H9 (cell line): Measurements from ENCODE around the gene SYT7. TPM values are rescaled to one million over a fixed set of nuclear protein-coding genes. Genes with fewer than 3 reads are reported as not detected.

Source experiments
- DNase-seq: peaks from one replicate; pipeline ENCODE4 v3.0.0-alpha.2; 2017
- H2AFZ ChIP-seq: one replicate; pipeline ENCODE4 v1.6.1; 2013; ENCODE audit warnings: mild to moderate bottlenecking, low read length, control low read depth, moderate library complexity
- H2AK5ac ChIP-seq: 2 replicates; pipeline ENCODE4 v1.6.1; 2013; ENCODE audit warnings: low read length, control low read depth, mixed read lengths; ENCODE audit not compliant: insufficient read length
- H2BK120ac ChIP-seq: one replicate; pipeline ENCODE4 v1.6.1; 2013; ENCODE audit warnings: low read depth, mild to moderate bottlenecking, low read length, control low read depth, inconsistent platforms; ENCODE audit not compliant: poor library complexity, severe bottlenecking
- H2BK12ac ChIP-seq: 2 replicates; pipeline ENCODE4 v1.6.1; 2013; ENCODE audit warnings: low read length, control low read depth, mixed read lengths, low read depth; ENCODE audit not compliant: insufficient read length
- H2BK15ac ChIP-seq: 2 replicates; pipeline ENCODE4 v1.6.1; 2013; ENCODE audit warnings: low read depth, low read length, control low read depth
- H2BK20ac ChIP-seq: one replicate; pipeline ENCODE4 v1.6.1; 2013; ENCODE audit warnings: low read depth, mild to moderate bottlenecking, low read length, control low read depth, inconsistent platforms; ENCODE audit not compliant: poor library complexity, severe bottlenecking
- H2BK5ac ChIP-seq: 2 replicates; pipeline ENCODE4 v1.6.1; 2013; ENCODE audit warnings: low read length, control low read depth, mixed read lengths; ENCODE audit not compliant: insufficient read length
- H3K14ac ChIP-seq: 2 replicates; pipeline ENCODE4 v1.6.1; 2013; ENCODE audit warnings: low read length, control low read depth; ENCODE audit not compliant: insufficient read depth
- H3K18ac ChIP-seq: 2 replicates; pipeline ENCODE4 v1.6.1; 2013; ENCODE audit warnings: low read depth, mild to moderate bottlenecking, mixed read lengths, low read length, control low read depth; ENCODE audit not compliant: insufficient read length
- H3K23ac ChIP-seq: 2 replicates; pipeline ENCODE4 v1.6.1; 2013; ENCODE audit warnings: low read length, control low read depth, mixed read lengths, low read depth; ENCODE audit not compliant: insufficient read length
- H3K23me2 ChIP-seq: 2 replicates; pipeline ENCODE4 v1.6.1; 2013; ENCODE audit warnings: low read depth, mild to moderate bottlenecking, mixed read lengths, low read length, control low read depth; ENCODE audit not compliant: insufficient read length, poor library complexity, severe bottlenecking
- H3K27ac ChIP-seq: 2 replicates; pipeline ENCODE4 v1.5.1; 2013; ENCODE audit warnings: low read length, control low read depth, mixed read lengths, low read depth; ENCODE audit not compliant: insufficient read length
- H3K27me3 ChIP-seq: 2 replicates; pipeline ENCODE4 v1.6.1; 2013; ENCODE audit warnings: low read length, control low read depth, inconsistent platforms; ENCODE audit not compliant: insufficient read depth
- H3K4ac ChIP-seq: 2 replicates; pipeline ENCODE4 v1.6.1; 2013; ENCODE audit warnings: low read depth, mild to moderate bottlenecking, control low read depth, inconsistent platforms, low read length, moderate library complexity
- H3K4me1 ChIP-seq: 2 replicates; pipeline ENCODE4 v1.6.1; 2013; ENCODE audit warnings: low read length, control low read depth, inconsistent platforms; ENCODE audit not compliant: insufficient read depth
- H3K4me2 ChIP-seq: 2 replicates; pipeline ENCODE4 v1.6.1; 2013; ENCODE audit warnings: low read length, control low read depth, mixed read lengths; ENCODE audit not compliant: insufficient read length, insufficient read depth
- H3K56ac ChIP-seq: 2 replicates; pipeline ENCODE4 v1.6.1; 2013; ENCODE audit warnings: low read depth, mild to moderate bottlenecking, mixed read lengths, low read length, control low read depth; ENCODE audit not compliant: insufficient read length
- H3K79me1 ChIP-seq: 2 replicates; pipeline ENCODE4 v1.6.1; 2013; ENCODE audit warnings: low read depth, mild to moderate bottlenecking, moderate library complexity, low read length, control low read depth, inconsistent platforms; ENCODE audit not compliant: insufficient read depth, poor library complexity, severe bottlenecking
- H3K79me2 ChIP-seq: 2 replicates; pipeline ENCODE4 v1.6.1; 2013; ENCODE audit warnings: low read length, control low read depth, inconsistent platforms; ENCODE audit not compliant: insufficient read depth
- H3K9ac ChIP-seq: 2 replicates; pipeline ENCODE4 v1.6.1; 2013; ENCODE audit warnings: low read length, control low read depth, mixed read lengths; ENCODE audit not compliant: insufficient read length; ENCODE audit errors: extremely low read depth
- H3K9me3 ChIP-seq: one replicate; pipeline ENCODE4 v1.6.1; 2013; ENCODE audit warnings: low read depth, low read length, inconsistent platforms; ENCODE audit not compliant: control insufficient read depth
- H3T11ph ChIP-seq: one replicate; pipeline ENCODE4 v1.6.1; 2013; ENCODE audit warnings: mild to moderate bottlenecking, low read length, control low read depth, inconsistent platforms
- H4K20me1 ChIP-seq: one replicate; pipeline ENCODE4 v1.6.1; 2013; ENCODE audit not compliant: control insufficient read depth, insufficient read length, insufficient read depth
- H4K5ac ChIP-seq: 2 replicates; pipeline ENCODE4 v1.6.1; 2013; ENCODE audit warnings: low read depth, mild to moderate bottlenecking, mixed read lengths, low read length, control low read depth; ENCODE audit not compliant: insufficient read length
- H4K8ac ChIP-seq: replicated peaks from 2 replicates; pipeline ENCODE4 v1.6.1; 2013; ENCODE audit warnings: low read length, control low read depth, mixed read lengths, low read depth; ENCODE audit not compliant: insufficient read length
- H4K91ac ChIP-seq: 2 replicates; pipeline ENCODE4 v1.6.1; 2013; ENCODE audit warnings: low read depth, mild to moderate bottlenecking, moderate library complexity, mixed read lengths, low read length, control low read depth; ENCODE audit not compliant: insufficient read length
- H3K27ac Mint-ChIP-seq, 3 experiments: 2 replicates in 2 of 3; 3 replicates in 1 of 3; pipeline ENCODE4 v1.8.0; 2020 to 2021; ENCODE audit warnings: mixed read lengths in 3 of 3, mild to moderate bottlenecking in 1 of 3, moderate library complexity in 1 of 3
- H3K27me3 Mint-ChIP-seq: 2 replicates; pipeline ENCODE4 v1.8.0; 2021; ENCODE audit warnings: low read depth, mild to moderate bottlenecking, moderate library complexity, mixed read lengths
- H3K36me3 Mint-ChIP-seq, 3 experiments: 2 replicates in 2 of 3; 3 replicates in 1 of 3; pipeline ENCODE4 v1.8.0; 2020 to 2021; ENCODE audit warnings: low read depth in 3 of 3, mixed read lengths in 3 of 3; ENCODE audit not compliant: insufficient read depth in 1 of 3
- H3K4me1 Mint-ChIP-seq, 2 experiments: 2 replicates each; pipeline ENCODE4 v1.8.0; 2020; ENCODE audit warnings: mixed read lengths in 2 of 2
- H3K4me3 Mint-ChIP-seq, 2 experiments: 2 replicates in 1 of 2; 3 replicates in 1 of 2; pipeline ENCODE4 v1.8.0; 2020 to 2021; ENCODE audit warnings: mild to moderate bottlenecking in 2 of 2, mixed read lengths in 2 of 2, moderate library complexity in 1 of 2
- H3K9me3 Mint-ChIP-seq, 2 experiments: 2 replicates in 1 of 2; 3 replicates in 1 of 2; pipeline ENCODE4 v1.8.0; 2020; ENCODE audit warnings: mild to moderate bottlenecking in 2 of 2, mixed read lengths in 2 of 2, moderate library complexity in 1 of 2
- CTCF ChIP-seq: fragments of 200-600 bp; sonication (generic); conservative IDR thresholded peaks from 3 replicates; pipeline ENCODE4 v1.8.0; 2021; ENCODE audit warnings: antibody characterized with exemption, mild to moderate bottlenecking
- WGBS: extraction: QIAGEN DNeasy Blood & Tissue Kit; methylation state at CpG from one replicate; pipeline ENCODE4 v1.1.7; 2013; ENCODE audit warnings: missing lambda C conversion rate, low lambda C conversion rate, mixed read lengths; ENCODE audit not compliant: insufficient read length; ENCODE audit errors: extremely low coverage; 5-methylcytosine and 5-hydroxymethylcytosine counted together
- total RNA-seq: library from RNA; stranded (reverse); gene quantifications from 2 replicates; pipeline ENCODE4 v1.2.1, GENCODE V29; 2021

The SYT7 gene
- total RNA-seq, 1 experiment from 2014 or later, result 8.8 TPM

GRCh38 chr11:61524446-61524845 is 56.4 kb downstream of the SYT7 start:
- no peak overlapping the region for H2AFZ ChIP-seq
- H3K4me1 ChIP-seq, result no peaks in the 10 kb centered on the region; the same call in 1 of the 2 replicates
- no peak overlapping the region for H2AK5ac ChIP-seq
- no peak for TF ChIP-seq CTCF
- H4K5ac ChIP-seq, result no peak overlapping the region
- no peak overlapping the region for H4K91ac ChIP-seq
- H2BK120ac ChIP-seq, result no peak overlapping the region
- no peaks in the 10 kb centered on the region for H3K9me3 ChIP-seq
- H3K4me3 Mint-ChIP-seq, result no peak overlapping the region
- no peak overlapping the region; the same call in 1 of the 2 replicates for H3K14ac ChIP-seq
- no peak overlapping the region for H3K4ac ChIP-seq
- H4K20me1 ChIP-seq, result no peaks in the 10 kb centered on the region
- no peaks in the 10 kb centered on the region for H3K79me1 ChIP-seq
- peaks cover 8% of the 10 kb centered on the region for H3K27me3 Mint-ChIP-seq
- no peak for DNase-seq
- H3K56ac ChIP-seq, result no peak overlapping the region
- H3K36me3 Mint-ChIP-seq, result peaks cover 0 to 11% (median 0%) of the 10 kb centered on the region in 3 experiments; a peak in 2 of 7 replicates
- no peak overlapping the region for H3K27ac ChIP-seq
- no peak overlapping the region for H2BK15ac ChIP-seq
- no peaks in the 10 kb centered on the region for H3K79me2 ChIP-seq
- no peak overlapping the region for H3K23ac ChIP-seq
- H3K27ac Mint-ChIP-seq, result no peak overlapping the region
- no peaks in the 10 kb centered on the region for H3K23me2 ChIP-seq
- H2BK20ac ChIP-seq, result no peak overlapping the region
- H2BK5ac ChIP-seq, result no peak overlapping the region
- WGBS, result no CpG with 5 or more reads among the region's 12 CpGs
- peaks cover 5 to 16% of the 10 kb centered on the region in 2 experiments; a peak in 3 of 4 replicates for H3K4me1 Mint-ChIP-seq
- no peaks in the 10 kb centered on the region for H3K27me3 ChIP-seq
- H3K18ac ChIP-seq, result no peak overlapping the region
- H3K9ac ChIP-seq, result no peak overlapping the region
- no peak overlapping the region for H4K8ac ChIP-seq
- H3K4me2 ChIP-seq, result no peak overlapping the region
- H3T11ph ChIP-seq, result no peak overlapping the region
- H2BK12ac ChIP-seq, result no peak overlapping the region
- H3K9me3 Mint-ChIP-seq, result no peaks in the 10 kb centered on the region
